Measurements from ENCODE around the gene DNAH8.

DNAH8 gene

DNA sequence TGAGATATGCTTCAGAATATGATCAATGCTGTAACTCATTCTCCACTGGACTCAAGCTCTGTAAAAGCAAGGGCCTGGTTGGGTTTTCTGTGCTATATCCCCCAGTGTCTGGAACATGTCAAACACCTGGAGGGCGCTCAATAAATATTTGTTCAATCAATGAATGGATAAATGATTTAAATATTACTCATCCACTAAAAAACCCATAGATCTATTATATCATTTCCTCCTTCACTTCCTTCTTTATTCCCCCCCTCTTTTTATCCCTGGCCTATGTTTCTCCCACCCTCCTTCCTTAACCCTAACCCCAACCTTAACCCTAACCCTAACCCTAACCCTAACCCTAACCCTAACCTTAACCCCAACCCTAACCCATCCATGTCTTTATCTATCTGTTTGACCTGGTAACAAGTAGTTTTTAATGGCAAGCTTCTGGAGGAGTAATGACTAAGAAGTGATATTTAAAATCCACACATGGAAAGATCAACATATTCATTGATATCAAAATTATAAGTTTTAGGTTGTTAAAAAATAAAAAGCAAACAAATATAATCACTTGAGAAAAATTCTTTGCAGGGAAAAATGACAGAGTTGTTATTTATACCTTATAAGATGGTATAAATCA is 229.7 kb downstream of the DNAH8 start:
- FAIRE-seq, result no peak
- no peak for DNase-seq (ENCODE audit: insufficient read length, low spot score)
- TF ChIP-seq, protein P1, sequence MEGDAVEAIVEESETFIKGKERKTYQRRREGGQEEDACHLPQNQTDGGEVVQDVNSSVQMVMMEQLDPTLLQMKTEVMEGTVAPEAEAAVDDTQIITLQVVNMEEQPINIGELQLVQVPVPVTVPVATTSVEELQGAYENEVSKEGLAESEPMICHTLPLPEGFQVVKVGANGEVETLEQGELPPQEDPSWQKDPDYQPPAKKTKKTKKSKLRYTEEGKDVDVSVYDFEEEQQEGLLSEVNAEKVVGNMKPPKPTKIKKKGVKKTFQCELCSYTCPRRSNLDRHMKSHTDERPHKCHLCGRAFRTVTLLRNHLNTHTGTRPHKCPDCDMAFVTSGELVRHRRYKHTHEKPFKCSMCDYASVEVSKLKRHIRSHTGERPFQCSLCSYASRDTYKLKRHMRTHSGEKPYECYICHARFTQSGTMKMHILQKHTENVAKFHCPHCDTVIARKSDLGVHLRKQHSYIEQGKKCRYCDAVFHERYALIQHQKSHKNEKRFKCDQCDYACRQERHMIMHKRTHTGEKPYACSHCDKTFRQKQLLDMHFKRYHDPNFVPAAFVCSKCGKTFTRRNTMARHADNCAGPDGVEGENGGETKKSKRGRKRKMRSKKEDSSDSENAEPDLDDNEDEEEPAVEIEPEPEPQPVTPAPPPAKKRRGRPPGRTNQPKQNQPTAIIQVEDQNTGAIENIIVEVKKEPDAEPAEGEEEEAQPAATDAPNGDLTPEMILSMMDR (IDR thresholded peaks at IDR 0.05; ENCODE audit: insufficient read depth, missing control alignments), result no peak

DNA sequence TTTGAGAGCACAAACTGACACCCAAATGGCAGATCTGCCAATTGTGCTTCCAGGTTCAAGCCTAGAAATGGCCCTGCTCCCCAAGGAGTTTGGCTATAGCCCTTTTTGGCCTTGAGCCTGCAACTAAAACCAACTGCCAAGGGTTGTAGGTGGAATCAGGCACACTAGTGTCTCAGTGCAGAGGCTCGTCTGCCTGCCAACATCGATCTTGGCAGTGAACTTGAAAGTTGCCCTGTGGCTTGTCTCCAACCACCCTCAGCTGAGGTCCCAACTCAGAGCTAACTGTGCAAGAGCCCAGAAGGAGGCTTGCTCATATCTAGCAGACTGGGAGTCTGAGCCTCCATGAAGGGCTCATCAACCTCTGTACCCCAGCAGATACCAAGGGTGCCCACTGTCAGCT is 240.8 kb downstream of the DNAH8 start:
- FAIRE-seq (no peak), DNase-seq (ENCODE audit: insufficient read length, low spot score) (no peak)
- TF ChIP-seq, protein P1 (IDR thresholded peaks at IDR 0.05; ENCODE audit: insufficient read depth, missing control alignments), result no peak

DNA sequence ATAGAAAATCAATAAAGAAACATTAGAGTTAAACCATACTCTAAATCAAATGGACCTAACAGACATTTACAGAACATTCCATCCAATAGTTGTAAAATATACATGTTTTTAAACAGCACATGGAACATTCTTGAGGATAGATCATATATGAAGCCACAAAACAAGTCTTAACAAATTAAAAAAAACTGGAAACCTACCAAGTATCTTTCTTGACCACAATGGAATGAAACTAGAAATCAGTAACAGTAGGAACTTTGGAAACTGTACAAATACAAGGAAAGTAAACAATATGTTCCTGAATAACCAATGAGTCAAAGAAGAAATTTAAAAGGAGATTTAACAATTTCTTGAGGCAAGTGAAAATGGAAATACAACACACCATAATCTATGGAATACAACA is 242.3 kb downstream of the DNAH8 start:
- no peak for FAIRE-seq
- TF ChIP-seq, protein P1 (IDR thresholded peaks at IDR 0.05; ENCODE audit: insufficient read depth, missing control alignments), result no peak
- DNase-seq (ENCODE audit: insufficient read length, low spot score), result no peak

GRCh38 chr6:38959138-38959537 is 244.0 kb downstream of the DNAH8 start:
- TF ChIP-seq, protein P1 (IDR thresholded peaks at IDR 0.05; ENCODE audit: insufficient read depth, missing control alignments), result no peak
- DNase-seq (ENCODE audit: insufficient read length, low spot score) (no peak), FAIRE-seq (no peak)

DNA sequence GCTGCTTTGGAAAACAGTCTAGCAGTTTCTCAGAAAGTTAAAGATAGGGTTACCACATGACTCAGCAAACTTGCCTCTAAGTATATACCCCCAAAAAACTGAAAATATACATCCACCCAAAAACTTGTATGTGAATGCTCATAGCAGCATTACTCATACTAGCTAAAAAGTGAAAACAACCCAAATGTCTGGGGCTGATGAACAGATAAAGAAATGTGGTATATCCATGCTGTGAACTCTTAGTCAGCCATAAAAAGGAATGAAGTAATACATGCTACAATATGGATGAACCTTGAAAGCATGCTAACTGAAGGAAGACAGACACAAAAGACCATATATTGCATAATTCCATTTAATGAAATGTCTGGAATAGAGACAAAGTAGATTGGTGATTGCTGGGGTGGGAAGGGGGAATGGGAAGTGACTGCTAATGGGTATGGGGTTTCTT is 253.6 kb downstream of the DNAH8 start:
- DNase-seq (ENCODE audit: insufficient read length, low spot score), result no peak
- no peak for FAIRE-seq
- TF ChIP-seq, protein P1 (IDR thresholded peaks at IDR 0.05; ENCODE audit: insufficient read depth, missing control alignments), result no peak

- DNase-seq (ENCODE audit: insufficient read length, low spot score) (no peak), FAIRE-seq (no peak)
- TF ChIP-seq, protein P1 (IDR thresholded peaks at IDR 0.05; ENCODE audit: insufficient read depth, missing control alignments), result peak; percentile 56
These were observed 258.3 kb downstream of the DNAH8 start for GRCh38 chr6:38973178-38974057.

Measured in D721Med (cell line).